ENCODE measurements around the gene HOXC9.

The HOXC9 gene

DNA sequence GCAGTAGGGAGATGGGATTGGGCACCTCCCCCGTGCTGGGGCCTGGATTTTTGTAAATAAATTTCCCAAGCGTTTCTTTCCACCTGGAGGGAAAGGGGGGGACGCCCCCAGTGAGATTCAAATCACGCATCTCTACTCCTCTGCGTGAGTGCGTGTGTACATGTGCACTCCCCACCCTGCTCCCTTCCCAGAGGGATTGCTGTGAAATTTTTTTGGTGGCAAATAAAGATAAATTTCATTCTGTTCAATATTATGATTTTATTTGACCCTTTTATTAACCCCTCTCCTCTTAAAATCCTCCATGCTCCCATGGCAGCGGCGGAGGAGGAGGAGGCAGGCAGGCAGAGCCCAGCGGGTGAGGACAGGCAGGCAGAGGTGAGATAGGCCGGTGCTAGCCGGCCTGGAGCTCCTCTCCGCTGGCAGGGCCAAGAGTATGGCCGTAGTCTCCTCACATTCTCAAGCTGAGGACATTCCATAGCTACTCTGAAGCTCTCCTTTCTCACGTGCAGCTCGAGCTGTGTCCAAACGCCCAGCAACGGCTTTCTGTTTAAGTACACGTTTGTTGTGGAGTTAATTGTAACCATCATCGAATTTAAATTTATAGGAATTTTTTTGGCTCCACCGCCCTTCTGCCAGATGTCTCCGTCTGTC, 23.7 kb upstream of the HOXC9 start (continued):
- TF ChIP-seq IKZF3 (tag by site-specific recombination; IDR thresholded peaks at IDR 0.05), result 0 out of 2 replicates have a peak, but pooled peaks have one; percentile 17
- peak; percentile 67 for TF ChIP-seq ZNF335 (tag by site-specific recombination; conservative IDR thresholded peaks at IDR 0.05)
- TF ChIP-seq, protein P1, sequence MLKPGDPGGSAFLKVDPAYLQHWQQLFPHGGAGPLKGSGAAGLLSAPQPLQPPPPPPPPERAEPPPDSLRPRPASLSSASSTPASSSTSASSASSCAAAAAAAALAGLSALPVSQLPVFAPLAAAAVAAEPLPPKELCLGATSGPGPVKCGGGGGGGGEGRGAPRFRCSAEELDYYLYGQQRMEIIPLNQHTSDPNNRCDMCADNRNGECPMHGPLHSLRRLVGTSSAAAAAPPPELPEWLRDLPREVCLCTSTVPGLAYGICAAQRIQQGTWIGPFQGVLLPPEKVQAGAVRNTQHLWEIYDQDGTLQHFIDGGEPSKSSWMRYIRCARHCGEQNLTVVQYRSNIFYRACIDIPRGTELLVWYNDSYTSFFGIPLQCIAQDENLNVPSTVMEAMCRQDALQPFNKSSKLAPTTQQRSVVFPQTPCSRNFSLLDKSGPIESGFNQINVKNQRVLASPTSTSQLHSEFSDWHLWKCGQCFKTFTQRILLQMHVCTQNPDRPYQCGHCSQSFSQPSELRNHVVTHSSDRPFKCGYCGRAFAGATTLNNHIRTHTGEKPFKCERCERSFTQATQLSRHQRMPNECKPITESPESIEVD (tag by site-specific recombination; IDR thresholded peaks at IDR 0.05), result peak; percentile 66
- no peak for TF ChIP-seq ZNF140 (tag by site-specific recombination; IDR thresholded peaks at IDR 0.05)
- no peak for TF ChIP-seq ZNF24 (tag by site-specific recombination; IDR thresholded peaks at IDR 0.05)
- no peak for TF ChIP-seq GLIS1 (tag by site-specific recombination; IDR thresholded peaks at IDR 0.05)
- no peak for TF ChIP-seq ZNF416 (tag by site-specific recombination; IDR thresholded peaks at IDR 0.05)
- TF ChIP-seq, protein P2, sequence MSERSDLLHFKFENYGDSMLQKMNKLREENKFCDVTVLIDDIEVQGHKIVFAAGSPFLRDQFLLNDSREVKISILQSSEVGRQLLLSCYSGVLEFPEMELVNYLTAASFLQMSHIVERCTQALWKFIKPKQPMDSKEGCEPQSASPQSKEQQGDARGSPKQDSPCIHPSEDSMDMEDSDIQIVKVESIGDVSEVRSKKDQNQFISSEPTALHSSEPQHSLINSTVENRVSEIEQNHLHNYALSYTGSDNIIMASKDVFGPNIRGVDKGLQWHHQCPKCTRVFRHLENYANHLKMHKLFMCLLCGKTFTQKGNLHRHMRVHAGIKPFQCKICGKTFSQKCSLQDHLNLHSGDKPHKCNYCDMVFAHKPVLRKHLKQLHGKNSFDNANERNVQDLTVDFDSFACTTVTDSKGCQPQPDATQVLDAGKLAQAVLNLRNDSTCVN (tag by site-specific recombination; optimal IDR thresholded peaks at IDR 0.05), result no peak
- no peak for TF ChIP-seq OVOL3 (tag by site-specific recombination; IDR thresholded peaks at IDR 0.05)
- TF ChIP-seq SP7 (tag by site-specific recombination; IDR thresholded peaks at IDR 0.05), result peak; percentile 59; the same call in 1 of the 2 replicates
- no peak for TF ChIP-seq ZNF239 (tag by site-specific recombination; IDR thresholded peaks at IDR 0.05)
- TF ChIP-seq YY1 (tag by site-specific recombination; IDR thresholded peaks at IDR 0.05), result 0 out of 2 replicates have a peak, but pooled peaks have one; percentile 39
- TF ChIP-seq, protein P3, sequence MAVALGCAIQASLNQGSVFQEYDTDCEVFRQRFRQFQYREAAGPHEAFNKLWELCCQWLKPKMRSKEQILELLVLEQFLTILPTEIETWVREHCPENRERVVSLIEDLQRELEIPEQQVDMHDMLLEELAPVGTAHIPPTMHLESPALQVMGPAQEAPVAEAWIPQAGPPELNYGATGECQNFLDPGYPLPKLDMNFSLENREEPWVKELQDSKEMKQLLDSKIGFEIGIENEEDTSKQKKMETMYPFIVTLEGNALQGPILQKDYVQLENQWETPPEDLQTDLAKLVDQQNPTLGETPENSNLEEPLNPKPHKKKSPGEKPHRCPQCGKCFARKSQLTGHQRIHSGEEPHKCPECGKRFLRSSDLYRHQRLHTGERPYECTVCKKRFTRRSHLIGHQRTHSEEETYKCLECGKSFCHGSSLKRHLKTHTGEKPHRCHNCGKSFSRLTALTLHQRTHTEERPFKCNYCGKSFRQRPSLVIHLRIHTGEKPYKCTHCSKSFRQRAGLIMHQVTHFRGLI (tag by site-specific recombination; IDR thresholded peaks at IDR 0.05), result 0 out of 2 replicates have a peak, but pooled peaks have one; percentile 23
- TF ChIP-seq ZNF114 (tag by site-specific recombination; IDR thresholded peaks at IDR 0.05), result no peak
- TF ChIP-seq ZNF555 (tag by site-specific recombination; conservative IDR thresholded peaks at IDR 0.05), result no peak
- TF ChIP-seq ZNF544 (tag by site-specific recombination; IDR thresholded peaks at IDR 0.05), result no peak
- TF ChIP-seq, protein P4, sequence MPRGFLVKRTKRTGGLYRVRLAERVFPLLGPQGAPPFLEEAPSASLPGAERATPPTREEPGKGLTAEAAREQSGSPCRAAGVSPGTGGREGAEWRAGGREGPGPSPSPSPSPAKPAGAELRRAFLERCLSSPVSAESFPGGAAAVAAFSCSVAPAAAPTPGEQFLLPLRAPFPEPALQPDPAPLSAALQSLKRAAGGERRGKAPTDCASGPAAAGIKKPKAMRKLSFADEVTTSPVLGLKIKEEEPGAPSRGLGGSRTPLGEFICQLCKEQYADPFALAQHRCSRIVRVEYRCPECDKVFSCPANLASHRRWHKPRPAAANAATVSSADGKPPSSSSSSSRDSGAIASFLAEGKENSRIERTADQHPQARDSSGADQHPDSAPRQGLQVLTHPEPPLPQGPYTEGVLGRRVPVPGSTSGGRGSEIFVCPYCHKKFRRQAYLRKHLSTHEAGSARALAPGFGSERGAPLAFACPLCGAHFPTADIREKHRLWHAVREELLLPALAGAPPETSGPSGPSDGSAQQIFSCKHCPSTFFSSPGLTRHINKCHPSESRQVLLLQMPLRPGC (tag by site-specific recombination; IDR thresholded peaks at IDR 0.05), result no peak
- TF ChIP-seq, protein P5, sequence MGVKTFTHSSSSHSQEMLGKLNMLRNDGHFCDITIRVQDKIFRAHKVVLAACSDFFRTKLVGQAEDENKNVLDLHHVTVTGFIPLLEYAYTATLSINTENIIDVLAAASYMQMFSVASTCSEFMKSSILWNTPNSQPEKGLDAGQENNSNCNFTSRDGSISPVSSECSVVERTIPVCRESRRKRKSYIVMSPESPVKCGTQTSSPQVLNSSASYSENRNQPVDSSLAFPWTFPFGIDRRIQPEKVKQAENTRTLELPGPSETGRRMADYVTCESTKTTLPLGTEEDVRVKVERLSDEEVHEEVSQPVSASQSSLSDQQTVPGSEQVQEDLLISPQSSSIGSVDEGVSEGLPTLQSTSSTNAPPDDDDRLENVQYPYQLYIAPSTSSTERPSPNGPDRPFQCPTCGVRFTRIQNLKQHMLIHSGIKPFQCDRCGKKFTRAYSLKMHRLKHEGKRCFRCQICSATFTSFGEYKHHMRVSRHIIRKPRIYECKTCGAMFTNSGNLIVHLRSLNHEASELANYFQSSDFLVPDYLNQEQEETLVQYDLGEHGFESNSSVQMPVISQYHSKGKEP (tag by site-specific recombination; IDR thresholded peaks at IDR 0.05), result no peak
- TF ChIP-seq, protein P6, sequence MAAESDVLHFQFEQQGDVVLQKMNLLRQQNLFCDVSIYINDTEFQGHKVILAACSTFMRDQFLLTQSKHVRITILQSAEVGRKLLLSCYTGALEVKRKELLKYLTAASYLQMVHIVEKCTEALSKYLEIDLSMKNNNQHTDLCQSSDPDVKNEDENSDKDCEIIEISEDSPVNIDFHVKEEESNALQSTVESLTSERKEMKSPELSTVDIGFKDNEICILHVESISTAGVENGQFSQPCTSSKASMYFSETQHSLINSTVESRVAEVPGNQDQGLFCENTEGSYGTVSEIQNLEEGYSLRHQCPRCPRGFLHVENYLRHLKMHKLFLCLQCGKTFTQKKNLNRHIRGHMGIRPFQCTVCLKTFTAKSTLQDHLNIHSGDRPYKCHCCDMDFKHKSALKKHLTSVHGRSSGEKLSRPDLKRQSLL (tag by site-specific recombination; IDR thresholded peaks at IDR 0.05), result 0 out of 2 replicates have a peak, but pooled peaks have one; percentile 32
- TF ChIP-seq, protein P7, sequence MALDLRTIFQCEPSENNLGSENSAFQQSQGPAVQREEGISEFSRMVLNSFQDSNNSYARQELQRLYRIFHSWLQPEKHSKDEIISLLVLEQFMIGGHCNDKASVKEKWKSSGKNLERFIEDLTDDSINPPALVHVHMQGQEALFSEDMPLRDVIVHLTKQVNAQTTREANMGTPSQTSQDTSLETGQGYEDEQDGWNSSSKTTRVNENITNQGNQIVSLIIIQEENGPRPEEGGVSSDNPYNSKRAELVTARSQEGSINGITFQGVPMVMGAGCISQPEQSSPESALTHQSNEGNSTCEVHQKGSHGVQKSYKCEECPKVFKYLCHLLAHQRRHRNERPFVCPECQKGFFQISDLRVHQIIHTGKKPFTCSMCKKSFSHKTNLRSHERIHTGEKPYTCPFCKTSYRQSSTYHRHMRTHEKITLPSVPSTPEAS (tag by site-specific recombination; IDR thresholded peaks at IDR 0.05), result no peak
- TF ChIP-seq ZNF19 (tag by site-specific recombination; IDR thresholded peaks at IDR 0.05; ENCODE audit: low read depth), result no peak
- no peak for TF ChIP-seq ZNF530 (tag by site-specific recombination; IDR thresholded peaks at IDR 0.05; ENCODE audit: low read depth)
- TF ChIP-seq ZBTB17 (tag by site-specific recombination; IDR thresholded peaks at IDR 0.05), result peak; percentile 45; the same call in 1 of the 2 replicates

Measured in HEK293 (cell line).